HEK293 (cell line): ENCODE data around the gene C2orf49.

Experiments
- CTCF ChIA-PET: fragments of 350-600 bp; formaldehyde crosslinking; extraction: SDS; loops from one replicate; lab custom pipeline; 2021; ENCODE audit warnings: antibody characterized with exemption; lab: Yijun Ruan, JAX
- POLR2A ChIA-PET: fragments of 300-600 bp; formaldehyde crosslinking; extraction: SDS; loops from one replicate; lab custom pipeline; 2020; ENCODE audit warnings: antibody characterized with exemption, inconsistent platforms; lab: Yijun Ruan, JAX
- H3K27ac ChIP-seq: fragments of 200-500 bp; sonication (Bioruptor generic); 2 replicates; pipeline ENCODE4 v1.5.1; 2014; ENCODE audit warnings: low read depth, low read length, control low read depth, inconsistent platforms; ENCODE audit errors: extremely low read depth
- H3K36me3 ChIP-seq, 2 experiments: fragments of 200-500 bp in 1 of 2; sonication (Bioruptor generic) in 1 of 2; 1 replicate in 1 of 2; 2 replicates in 1 of 2; pipeline ENCODE4 v1.5.1; 2014 to 2017; ENCODE audit warnings: inconsistent platforms in 2 of 2, low read length in 2 of 2; ENCODE audit not compliant: control insufficient read depth in 2 of 2, insufficient read depth in 1 of 2
- H3K4me1 ChIP-seq: fragments of 200-500 bp; sonication (Bioruptor generic); 2 replicates; pipeline ENCODE4 v1.5.1; 2014; ENCODE audit warnings: mild to moderate bottlenecking, low read length, inconsistent platforms; ENCODE audit not compliant: control insufficient read depth, insufficient read depth
- H3K4me3 ChIP-seq: 2 replicates; pipeline ENCODE4 v1.5.1; 2011; ENCODE audit warnings: low read depth, mild to moderate bottlenecking, control low read depth, low read length, moderate library complexity
- H3K9me3 ChIP-seq: fragments of 200-500 bp; sonication (Bioruptor generic); 2 replicates; pipeline ENCODE4 v1.5.1; 2014; ENCODE audit warnings: low read depth, low read length, inconsistent platforms; ENCODE audit not compliant: control insufficient read depth, insufficient read depth
- HOXC10 ChIP-seq: sonication (generic); formaldehyde crosslinking; IDR thresholded peaks from 2 replicates; pipeline ENCODE4 v1.8.1; 2023; ENCODE audit warnings: mild to moderate bottlenecking, missing genetic modification reagents
- KLF16 ChIP-seq: fragments of 450-650 bp; formaldehyde crosslinking; IDR thresholded peaks from 2 replicates; pipeline ENCODE4 v1.5.1; 2017; ENCODE audit warnings: missing biosample characterization, missing genetic modification characterization
- RBAK ChIP-seq: fragments of 450-650 bp; formaldehyde crosslinking; IDR thresholded peaks from 2 replicates; pipeline ENCODE4 v1.5.1; 2016; ENCODE audit warnings: missing biosample characterization, missing genetic modification characterization
- SALL2 ChIP-seq: fragments of 450-650 bp; formaldehyde crosslinking; IDR thresholded peaks from 2 replicates; pipeline ENCODE4 v1.5.0; 2017; ENCODE audit warnings: missing biosample characterization, mild to moderate bottlenecking, missing genetic modification characterization, borderline replicate concordance
- SCRT2 ChIP-seq: fragments of 450-650 bp; formaldehyde crosslinking; IDR thresholded peaks from 2 replicates; pipeline ENCODE4 v1.5.1; 2016; ENCODE audit warnings: missing biosample characterization, missing genetic modification characterization
- SP2 ChIP-seq: fragments of 450-650 bp; formaldehyde crosslinking; IDR thresholded peaks from 2 replicates; pipeline ENCODE4 v1.5.1; 2016; ENCODE audit warnings: missing biosample characterization, missing genetic modification characterization
- ZNF155 ChIP-seq: fragments of 450-650 bp; formaldehyde crosslinking; IDR thresholded peaks from 2 replicates; pipeline ENCODE4 v1.5.1; 2016; ENCODE audit warnings: missing biosample characterization, missing genetic modification characterization
- ZNF16 ChIP-seq: fragments of 450-650 bp; formaldehyde crosslinking; IDR thresholded peaks from 2 replicates; pipeline ENCODE4 v1.5.1; 2016; ENCODE audit warnings: low read depth, missing biosample characterization, missing genetic modification characterization
- ZNF311 ChIP-seq: fragments of 450-650 bp; formaldehyde crosslinking; IDR thresholded peaks from 2 replicates; pipeline ENCODE4 v1.5.1; 2017; ENCODE audit warnings: missing biosample characterization, missing genetic modification characterization, borderline replicate concordance
- ZNF341 ChIP-seq: fragments of 450-650 bp; formaldehyde crosslinking; IDR thresholded peaks from 2 replicates; pipeline ENCODE4; 2016; ENCODE audit warnings: low read depth, missing biosample characterization, missing genetic modification characterization
- ZNF510 ChIP-seq: fragments of 450-650 bp; formaldehyde crosslinking; IDR thresholded peaks from 2 replicates; pipeline ENCODE4 v1.5.1; 2018; ENCODE audit warnings: mild to moderate bottlenecking, missing genetic modification characterization, missing biosample characterization; ENCODE audit not compliant: insufficient replicate concordance
- ZNF521 ChIP-seq: fragments of 450-650 bp; formaldehyde crosslinking; IDR thresholded peaks from 2 replicates; pipeline ENCODE4 v1.5.1; 2017; ENCODE audit warnings: missing biosample characterization, mild to moderate bottlenecking, missing genetic modification characterization
- ZNF600 ChIP-seq: fragments of 450-650 bp; formaldehyde crosslinking; IDR thresholded peaks from 2 replicates; pipeline ENCODE4 v1.5.1; 2016; ENCODE audit warnings: missing biosample characterization, missing genetic modification characterization
- ZNF626 ChIP-seq: fragments of 450-650 bp; sonication (Bioruptor Pico); formaldehyde crosslinking; IDR thresholded peaks from 2 replicates; pipeline ENCODE4 v1.5.1; 2018; ENCODE audit warnings: missing biosample characterization, missing genetic modification characterization, inconsistent platforms
- ZNF701 ChIP-seq: fragments of 450-650 bp; formaldehyde crosslinking; IDR thresholded peaks from 2 replicates; pipeline ENCODE4 v1.5.1; 2016; ENCODE audit warnings: missing biosample characterization, missing genetic modification characterization
- ZNF791 ChIP-seq: fragments of 450-650 bp; formaldehyde crosslinking; IDR thresholded peaks from 2 replicates; pipeline ENCODE4 v1.5.1; 2016; ENCODE audit warnings: missing biosample characterization, missing genetic modification characterization
- ZNF830 ChIP-seq: fragments of 450-650 bp; IDR thresholded peaks from 2 replicates; pipeline ENCODE4 v1.5.0; 2018; ENCODE audit warnings: missing biosample characterization, missing genetic modification characterization, low read depth, mild to moderate bottlenecking, moderate library complexity
- TF ChIP-seq, protein P1 (sequence below): fragments of 450-650 bp; formaldehyde crosslinking; IDR thresholded peaks from 2 replicates; pipeline ENCODE4; 2016; ENCODE audit warnings: missing biosample characterization, missing genetic modification characterization
- TF ChIP-seq, protein P2 (sequence below): fragments of 450-650 bp; IDR thresholded peaks from 2 replicates; pipeline ENCODE4 v1.5.1; 2018; ENCODE audit warnings: missing biosample characterization, mild to moderate bottlenecking, missing genetic modification characterization
- TF ChIP-seq, protein P3 (sequence below): fragments of 450-650 bp; formaldehyde crosslinking; IDR thresholded peaks from 2 replicates; pipeline ENCODE4 v1.5.1; 2017; ENCODE audit warnings: missing biosample characterization, missing genetic modification characterization
- TF ChIP-seq, protein P4 (sequence below): fragments of 450-650 bp; formaldehyde crosslinking; IDR thresholded peaks from 2 replicates; pipeline ENCODE4 v1.5.1; 2017; ENCODE audit warnings: missing biosample characterization, missing genetic modification characterization
- TF ChIP-seq, protein P5 (sequence below): sonication (generic); formaldehyde crosslinking; IDR thresholded peaks from 2 replicates; pipeline ENCODE4 v1.8.1; 2022; ENCODE audit warnings: mild to moderate bottlenecking, moderate library complexity, missing genetic modification reagents

The C2orf49 gene

DNA sequence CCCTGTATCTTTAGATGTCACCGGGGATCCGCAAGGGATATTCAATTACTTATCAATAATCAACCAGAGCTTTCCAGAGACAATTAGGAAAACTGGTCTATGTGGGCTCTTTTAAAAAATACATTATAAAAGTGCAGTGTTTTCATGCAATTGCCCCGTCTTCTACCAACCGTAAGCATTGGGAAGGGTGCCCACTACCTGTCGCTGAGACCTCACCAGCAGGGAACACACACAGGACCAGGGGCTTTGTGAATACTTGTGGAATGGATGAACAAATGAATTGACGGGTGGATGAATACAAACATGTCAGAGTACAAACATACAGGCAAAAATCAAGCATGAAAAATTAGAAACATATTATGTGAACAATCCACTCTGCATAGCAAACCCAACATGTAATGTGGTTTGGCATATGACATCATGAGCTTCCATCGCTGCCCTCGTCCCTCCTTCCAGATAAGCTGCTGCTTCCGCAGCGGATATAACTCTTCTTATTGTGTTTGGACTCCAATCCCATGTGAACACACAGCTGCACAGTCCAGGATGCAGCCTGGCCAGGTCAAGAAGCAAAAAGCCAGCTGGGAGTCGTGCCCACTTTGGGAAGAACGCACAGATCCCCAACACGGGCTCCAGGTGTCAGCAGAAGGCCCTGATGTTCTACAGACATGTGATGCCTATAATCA lies 56.2 kb downstream of the C2orf49 start:
- Histone ChIP-seq H3K27ac (no peak overlapping the region), H3K4me1 (peaks cover 15% of the 10 kb centered on the region), H3K4me3 (no peak overlapping the region), H3K9me3 (no peaks in the 10 kb centered on the region), H3K36me3 (peaks cover 0 to 26% of the 10 kb centered on the region in 2 experiments; a peak in 1 of 3 replicates)
- CTCF ChIA-PET: interaction anchor here (0.6 to 1.7 kb wide), 3 partner anchors 122 to 711 kb away, joined by 3 to 4 read pairs (median 4); no protein-coding TSS in a partner anchor
- peak; percentile 56 for TF ChIP-seq SCRT2
- TF ChIP-seq ZNF341 (tag by site-specific recombination): no peak
- POLR2A ChIA-PET: no interaction called here

DNA sequence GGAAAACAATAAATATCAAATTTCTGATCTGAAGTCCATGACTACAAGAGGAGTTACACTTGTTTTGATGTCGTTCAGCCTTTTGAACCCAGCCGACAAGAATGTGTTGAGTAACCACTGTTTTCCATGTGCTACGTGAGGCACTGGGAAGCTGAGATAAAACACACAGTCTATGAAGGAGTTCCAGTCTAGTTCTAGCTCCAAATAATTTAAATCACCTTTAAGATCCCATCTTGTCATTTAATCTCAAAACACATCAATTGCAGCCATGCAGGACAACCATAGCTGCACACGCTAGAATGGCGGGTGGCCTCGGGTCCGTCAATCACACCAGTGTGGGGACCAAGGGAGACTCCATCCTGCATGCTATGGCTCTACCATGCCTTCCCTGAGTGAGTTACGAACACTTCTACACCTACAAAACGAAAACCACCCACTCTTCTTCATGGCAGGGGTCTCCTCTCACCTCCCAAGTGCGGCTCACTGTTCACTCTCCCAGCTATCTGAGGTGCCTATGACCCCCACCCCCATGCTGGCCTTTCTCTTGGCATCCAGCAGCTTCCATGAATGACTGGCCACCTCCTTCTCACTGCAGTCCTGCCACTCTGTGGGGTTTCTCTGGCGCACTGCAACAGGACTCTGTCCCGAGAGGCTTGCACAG lies 57.7 kb downstream of the C2orf49 start:
- Histone ChIP-seq H3K9me3 (no peaks in the 10 kb centered on the region), H3K4me3 (no peak overlapping the region), H3K4me1 (peaks cover 7% of the 10 kb centered on the region; the same call in 1 of the 2 replicates), H3K27ac (no peak overlapping the region)
- CTCF ChIA-PET: interaction anchor here (0.6 to 1.5 kb wide), 4 partner anchors 11 to 99 kb away, joined by 3 to 6 read pairs (median 4); no protein-coding TSS in a partner anchor
- TF ChIP-seq ZNF521 (tag by site-specific recombination): no peak
- TF ChIP-seq SP2 (tag by site-specific recombination): no peak
- TF ChIP-seq ZNF626 (tag by site-specific recombination): no peak
- TF ChIP-seq ZNF791 (tag by site-specific recombination): no peak
- no peak for TF ChIP-seq RBAK (tag by site-specific recombination)
- TF ChIP-seq ZNF311 (tag by site-specific recombination): no peak
- no peak for TF ChIP-seq ZNF830 (tag by site-specific recombination)
- TF ChIP-seq ZNF510 (tag by site-specific recombination): no peak
- no peak for TF ChIP-seq ZNF155
- no peak for TF ChIP-seq ZNF16 (tag by site-specific recombination)
- TF ChIP-seq HOXC10 (CRISPR knock-in tag): no peak
- TF ChIP-seq ZNF600 (tag by site-specific recombination): no peak
- no peak for TF ChIP-seq ZNF701 (tag by site-specific recombination)
- TF ChIP-seq, protein P1, sequence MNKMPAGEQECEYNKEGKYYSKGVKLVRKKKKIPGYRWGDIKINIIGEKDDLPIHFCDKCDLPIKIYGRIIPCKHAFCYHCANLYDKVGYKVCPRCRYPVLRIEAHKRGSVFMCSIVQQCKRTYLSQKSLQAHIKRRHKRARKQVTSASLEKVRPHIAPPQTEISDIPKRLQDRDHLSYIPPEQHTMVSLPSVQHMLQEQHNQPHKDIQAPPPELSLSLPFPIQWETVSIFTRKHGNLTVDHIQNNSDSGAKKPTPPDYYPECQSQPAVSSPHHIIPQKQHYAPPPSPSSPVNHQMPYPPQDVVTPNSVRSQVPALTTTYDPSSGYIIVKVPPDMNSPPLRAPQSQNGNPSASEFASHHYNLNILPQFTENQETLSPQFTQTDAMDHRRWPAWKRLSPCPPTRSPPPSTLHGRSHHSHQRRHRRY (tag by site-specific recombination): no peak
- no peak for TF ChIP-seq SALL2 (tag by site-specific recombination)
- TF ChIP-seq, protein P2, sequence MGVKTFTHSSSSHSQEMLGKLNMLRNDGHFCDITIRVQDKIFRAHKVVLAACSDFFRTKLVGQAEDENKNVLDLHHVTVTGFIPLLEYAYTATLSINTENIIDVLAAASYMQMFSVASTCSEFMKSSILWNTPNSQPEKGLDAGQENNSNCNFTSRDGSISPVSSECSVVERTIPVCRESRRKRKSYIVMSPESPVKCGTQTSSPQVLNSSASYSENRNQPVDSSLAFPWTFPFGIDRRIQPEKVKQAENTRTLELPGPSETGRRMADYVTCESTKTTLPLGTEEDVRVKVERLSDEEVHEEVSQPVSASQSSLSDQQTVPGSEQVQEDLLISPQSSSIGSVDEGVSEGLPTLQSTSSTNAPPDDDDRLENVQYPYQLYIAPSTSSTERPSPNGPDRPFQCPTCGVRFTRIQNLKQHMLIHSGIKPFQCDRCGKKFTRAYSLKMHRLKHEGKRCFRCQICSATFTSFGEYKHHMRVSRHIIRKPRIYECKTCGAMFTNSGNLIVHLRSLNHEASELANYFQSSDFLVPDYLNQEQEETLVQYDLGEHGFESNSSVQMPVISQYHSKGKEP (tag by site-specific recombination): no peak
- TF ChIP-seq, all 188 proteins: peak for 0
- H3K36me3 ChIP-seq: peaks cover 0 to 26% of the 10 kb centered on the region in 2 experiments; a peak in 1 of 3 replicates
- POLR2A ChIA-PET: interaction anchor here (0.6 kb wide), 1 partner anchor 114 kb away, joined by 3 read pairs; no protein-coding TSS in a partner anchor

DNA sequence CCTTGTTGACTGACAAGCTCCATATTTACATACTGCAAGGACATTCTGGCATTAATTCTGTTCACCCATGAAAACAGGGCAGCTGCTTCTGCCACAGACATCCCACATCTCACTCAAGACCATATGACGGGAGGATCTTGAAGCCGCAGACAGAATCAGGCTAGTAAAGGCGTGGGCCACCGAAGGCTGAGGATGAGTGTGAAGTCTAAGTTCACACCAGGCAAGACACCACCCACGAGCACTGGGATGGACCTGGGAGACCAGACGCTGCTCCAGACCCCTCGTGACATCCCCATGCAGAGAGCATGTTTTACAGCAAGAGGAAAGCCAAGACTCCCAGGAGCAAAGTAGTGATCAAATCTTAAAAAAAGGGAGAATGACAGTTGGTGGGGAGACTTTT lies 58.4 kb downstream of the C2orf49 start:
- Histone ChIP-seq H3K27ac (no peak overlapping the region), H3K9me3 (no peaks in the 10 kb centered on the region), H3K4me3 (no peak overlapping the region), H3K4me1 (peaks cover 7% of the 10 kb centered on the region; the same call in 1 of the 2 replicates), H3K36me3 (peaks cover 0 to 26% of the 10 kb centered on the region in 2 experiments; a peak in 1 of 3 replicates)
- ChIA-PET CTCF (interaction anchor here (0.6 to 1.5 kb wide), 5 partner anchors 11 to 151 kb away, joined by 3 to 6 read pairs (median 4); no protein-coding TSS in a partner anchor), POLR2A (no interaction called here)
- TF ChIP-seq KLF16 (tag by site-specific recombination): no peak
- TF ChIP-seq, protein P3, sequence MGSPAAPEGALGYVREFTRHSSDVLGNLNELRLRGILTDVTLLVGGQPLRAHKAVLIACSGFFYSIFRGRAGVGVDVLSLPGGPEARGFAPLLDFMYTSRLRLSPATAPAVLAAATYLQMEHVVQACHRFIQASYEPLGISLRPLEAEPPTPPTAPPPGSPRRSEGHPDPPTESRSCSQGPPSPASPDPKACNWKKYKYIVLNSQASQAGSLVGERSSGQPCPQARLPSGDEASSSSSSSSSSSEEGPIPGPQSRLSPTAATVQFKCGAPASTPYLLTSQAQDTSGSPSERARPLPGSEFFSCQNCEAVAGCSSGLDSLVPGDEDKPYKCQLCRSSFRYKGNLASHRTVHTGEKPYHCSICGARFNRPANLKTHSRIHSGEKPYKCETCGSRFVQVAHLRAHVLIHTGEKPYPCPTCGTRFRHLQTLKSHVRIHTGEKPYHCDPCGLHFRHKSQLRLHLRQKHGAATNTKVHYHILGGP (tag by site-specific recombination): no peak
- TF ChIP-seq, protein P4, sequence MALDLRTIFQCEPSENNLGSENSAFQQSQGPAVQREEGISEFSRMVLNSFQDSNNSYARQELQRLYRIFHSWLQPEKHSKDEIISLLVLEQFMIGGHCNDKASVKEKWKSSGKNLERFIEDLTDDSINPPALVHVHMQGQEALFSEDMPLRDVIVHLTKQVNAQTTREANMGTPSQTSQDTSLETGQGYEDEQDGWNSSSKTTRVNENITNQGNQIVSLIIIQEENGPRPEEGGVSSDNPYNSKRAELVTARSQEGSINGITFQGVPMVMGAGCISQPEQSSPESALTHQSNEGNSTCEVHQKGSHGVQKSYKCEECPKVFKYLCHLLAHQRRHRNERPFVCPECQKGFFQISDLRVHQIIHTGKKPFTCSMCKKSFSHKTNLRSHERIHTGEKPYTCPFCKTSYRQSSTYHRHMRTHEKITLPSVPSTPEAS (tag by site-specific recombination): no peak
- TF ChIP-seq, protein P5, sequence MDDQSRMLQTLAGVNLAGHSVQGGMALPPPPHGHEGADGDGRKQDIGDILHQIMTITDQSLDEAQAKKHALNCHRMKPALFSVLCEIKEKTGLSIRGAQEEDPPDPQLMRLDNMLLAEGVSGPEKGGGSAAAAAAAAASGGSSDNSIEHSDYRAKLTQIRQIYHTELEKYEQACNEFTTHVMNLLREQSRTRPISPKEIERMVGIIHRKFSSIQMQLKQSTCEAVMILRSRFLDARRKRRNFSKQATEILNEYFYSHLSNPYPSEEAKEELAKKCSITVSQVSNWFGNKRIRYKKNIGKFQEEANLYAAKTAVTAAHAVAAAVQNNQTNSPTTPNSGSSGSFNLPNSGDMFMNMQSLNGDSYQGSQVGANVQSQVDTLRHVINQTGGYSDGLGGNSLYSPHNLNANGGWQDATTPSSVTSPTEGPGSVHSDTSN (CRISPR knock-in tag): no peak
